HuH-7 (cell line): ENCODE data around the gene FNDC3B.

ENCODE experiments used
- DNase-seq: peaks from one replicate; pipeline ENCODE4 v3.0.0; 2011; ENCODE audit warnings: low spot score

The FNDC3B gene

DNA sequence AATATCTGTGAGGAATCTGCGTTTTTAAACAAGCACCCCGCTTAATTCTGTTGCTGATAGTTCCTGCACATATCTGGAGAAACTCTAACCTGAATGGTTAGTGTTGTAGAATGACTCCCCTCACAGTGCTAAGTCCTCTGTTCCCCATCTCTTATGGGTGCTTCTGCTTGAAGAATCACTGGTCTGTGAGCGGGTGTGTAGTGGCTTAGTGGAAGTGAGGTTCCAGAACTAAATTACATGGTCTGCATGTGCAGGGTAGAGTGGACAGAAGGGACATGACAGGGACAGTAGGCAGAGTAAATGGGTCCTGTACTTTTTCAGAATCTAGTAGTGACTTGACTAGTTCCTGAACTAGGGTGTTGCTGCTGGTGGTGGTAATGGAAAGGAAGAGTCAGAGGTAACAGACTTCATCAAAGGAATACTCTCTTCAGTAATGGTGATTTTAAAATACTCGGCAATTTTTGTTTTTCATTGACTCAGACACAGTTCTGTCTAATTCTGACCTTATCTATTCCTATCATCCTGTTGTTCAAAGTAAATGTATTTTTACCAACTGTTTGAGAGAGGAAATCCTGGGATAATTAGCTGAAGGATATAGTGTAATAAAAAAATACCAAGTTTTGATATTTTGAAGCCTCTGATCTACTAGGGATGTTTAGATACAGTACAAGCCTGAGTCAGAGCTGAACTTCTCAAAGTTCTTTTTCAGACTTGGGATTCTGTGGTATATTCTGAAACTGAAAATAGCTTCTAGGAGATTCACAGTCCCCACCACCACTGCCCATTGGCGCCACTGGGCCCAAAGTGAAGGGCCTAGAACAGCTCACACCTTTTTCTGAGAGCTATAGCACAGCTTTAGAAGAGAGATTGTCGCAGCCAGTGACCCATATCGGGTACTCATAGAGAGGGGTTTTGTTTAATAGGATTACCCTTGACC is 55.5 kb downstream of the FNDC3B start:
- DNase-seq = no peak

DNA sequence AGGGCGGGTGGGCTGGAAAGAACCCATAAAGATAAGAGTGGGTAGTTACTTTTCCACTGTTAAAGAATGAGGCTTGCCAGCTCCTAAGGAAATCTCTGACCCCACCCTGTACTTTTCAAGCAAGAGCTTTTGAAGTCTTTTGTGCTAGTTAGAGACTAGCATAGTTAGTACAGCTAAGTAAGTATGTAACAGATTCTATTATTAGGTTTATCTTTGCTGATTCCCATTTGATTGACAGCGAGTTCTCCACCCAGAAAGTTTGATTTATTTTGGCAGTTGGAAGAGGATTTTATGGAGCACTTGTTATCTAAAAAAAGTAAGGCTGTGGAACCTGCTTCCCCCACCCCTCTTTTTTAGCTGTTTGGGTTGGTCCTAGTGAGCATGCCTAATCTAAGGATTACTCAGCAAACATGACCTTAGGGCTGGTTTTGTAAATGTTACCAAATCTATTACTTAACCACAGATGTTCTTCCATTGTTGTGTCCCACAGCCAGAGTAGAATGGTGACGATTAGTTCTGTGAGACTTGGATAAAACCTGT is 57.6 kb downstream of the FNDC3B start:
- peak; percentile 46 for DNase-seq

DNA sequence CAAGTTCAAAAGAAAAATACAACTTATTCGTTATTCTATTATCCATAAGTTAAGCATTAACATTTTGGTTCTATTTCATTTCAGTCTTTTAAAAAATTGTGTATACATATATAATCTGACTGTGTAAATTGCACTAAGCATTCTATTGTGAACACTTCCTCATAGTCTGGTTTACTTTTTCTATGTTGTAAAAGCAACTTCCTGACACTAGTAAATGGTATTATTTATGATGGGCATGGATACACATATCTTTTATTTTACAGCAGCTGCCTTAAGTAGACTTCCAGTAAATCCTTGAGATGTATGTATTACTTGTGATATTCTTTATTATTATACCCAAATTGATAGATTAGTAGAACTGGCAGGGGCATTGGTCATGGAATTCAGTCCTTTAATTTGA is 58.2 kb downstream of the FNDC3B start:
- no peak for DNase-seq

DNA sequence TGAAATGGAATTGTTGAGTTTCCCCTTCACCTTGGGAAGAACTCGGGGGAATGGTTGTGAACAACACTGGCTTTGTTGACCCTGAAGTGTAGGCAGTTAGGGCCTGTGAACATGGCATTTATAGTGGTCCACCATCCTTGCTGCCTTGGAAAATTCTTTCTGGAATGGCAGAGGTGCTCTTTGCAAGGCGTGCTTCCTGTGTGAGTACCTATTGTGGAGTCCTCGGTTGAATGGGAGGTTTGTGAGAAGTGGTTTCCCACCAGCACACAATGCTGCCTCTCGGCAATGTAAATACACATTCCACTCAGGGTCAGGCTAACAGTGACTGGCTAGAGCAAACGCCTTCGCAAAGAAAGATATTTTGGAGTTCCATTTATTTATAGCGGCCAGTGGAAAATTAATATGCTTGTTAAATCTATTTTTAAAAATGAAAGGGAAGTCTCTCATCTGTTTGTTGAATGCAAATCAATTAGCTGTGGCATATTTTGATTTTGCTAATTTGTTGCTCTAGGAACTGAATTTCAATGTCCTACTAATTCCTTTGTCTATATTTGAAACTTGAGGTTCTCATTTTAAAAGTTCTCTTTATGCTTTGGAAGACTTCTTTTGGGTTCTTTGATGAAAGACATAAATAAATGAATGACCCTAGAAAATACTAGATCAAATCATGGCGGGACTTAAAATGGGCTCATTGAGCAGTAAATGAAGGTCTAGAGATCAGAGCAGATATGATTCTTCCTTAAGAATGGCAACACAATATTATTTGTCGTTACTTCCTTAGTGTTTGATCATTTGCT is 59.5 kb downstream of the FNDC3B start:
- DNase-seq = no peak

DNA sequence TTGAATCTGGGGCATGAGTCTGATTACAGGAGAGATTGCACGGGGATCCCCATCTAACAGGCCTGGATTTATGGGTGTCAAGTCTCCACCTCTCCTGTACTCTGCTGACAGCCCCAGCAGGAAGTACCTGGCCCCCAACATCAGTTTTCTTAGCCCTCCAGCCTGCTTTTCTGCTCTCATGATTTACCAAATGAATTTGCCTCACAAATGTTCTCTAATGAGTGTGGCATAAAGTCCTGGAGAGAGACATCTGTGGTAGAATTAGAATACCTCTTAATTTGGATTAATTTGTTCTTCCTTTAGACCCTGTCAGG is 60.1 kb downstream of the FNDC3B start:
- DNase-seq = no peak

DNA sequence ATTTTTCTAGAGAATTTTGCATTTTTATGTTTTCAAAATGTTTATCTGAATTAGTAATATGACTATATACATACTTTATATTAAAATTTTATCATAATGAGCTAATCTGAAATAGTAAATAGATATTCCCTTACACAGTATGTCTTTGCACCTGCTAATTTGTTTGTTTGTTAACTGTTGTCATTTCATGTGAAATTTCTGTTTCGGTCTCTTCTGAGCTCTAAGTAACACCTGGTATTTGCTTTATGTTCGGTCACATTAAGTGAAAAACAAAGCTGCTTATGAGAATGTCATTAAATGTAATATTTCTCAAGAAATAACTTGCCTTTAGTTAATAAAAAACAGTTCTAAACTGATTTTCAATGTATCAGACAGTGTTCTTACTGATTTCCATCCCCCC is 61.1 kb downstream of the FNDC3B start:
- no peak for DNase-seq

DNA sequence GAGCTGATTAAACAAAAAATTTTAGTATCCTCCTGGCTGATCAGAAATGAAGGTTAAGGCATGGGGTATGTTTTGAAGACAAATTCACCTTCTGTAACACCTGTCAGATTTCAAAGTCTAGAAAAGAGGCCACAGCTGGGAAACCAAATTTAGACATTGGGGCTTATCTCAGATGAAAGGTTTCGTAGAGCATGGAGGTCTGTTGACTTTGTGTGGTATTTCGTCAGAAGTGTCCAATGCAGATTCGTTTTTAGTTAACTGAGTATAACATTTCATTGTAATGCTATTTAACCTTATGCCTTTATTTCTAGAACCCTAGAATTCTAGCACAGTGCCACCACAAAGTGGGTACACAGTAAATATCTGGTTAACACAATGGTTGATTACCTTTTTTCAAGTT is 61.7 kb downstream of the FNDC3B start:
- DNase-seq = no peak

DNA sequence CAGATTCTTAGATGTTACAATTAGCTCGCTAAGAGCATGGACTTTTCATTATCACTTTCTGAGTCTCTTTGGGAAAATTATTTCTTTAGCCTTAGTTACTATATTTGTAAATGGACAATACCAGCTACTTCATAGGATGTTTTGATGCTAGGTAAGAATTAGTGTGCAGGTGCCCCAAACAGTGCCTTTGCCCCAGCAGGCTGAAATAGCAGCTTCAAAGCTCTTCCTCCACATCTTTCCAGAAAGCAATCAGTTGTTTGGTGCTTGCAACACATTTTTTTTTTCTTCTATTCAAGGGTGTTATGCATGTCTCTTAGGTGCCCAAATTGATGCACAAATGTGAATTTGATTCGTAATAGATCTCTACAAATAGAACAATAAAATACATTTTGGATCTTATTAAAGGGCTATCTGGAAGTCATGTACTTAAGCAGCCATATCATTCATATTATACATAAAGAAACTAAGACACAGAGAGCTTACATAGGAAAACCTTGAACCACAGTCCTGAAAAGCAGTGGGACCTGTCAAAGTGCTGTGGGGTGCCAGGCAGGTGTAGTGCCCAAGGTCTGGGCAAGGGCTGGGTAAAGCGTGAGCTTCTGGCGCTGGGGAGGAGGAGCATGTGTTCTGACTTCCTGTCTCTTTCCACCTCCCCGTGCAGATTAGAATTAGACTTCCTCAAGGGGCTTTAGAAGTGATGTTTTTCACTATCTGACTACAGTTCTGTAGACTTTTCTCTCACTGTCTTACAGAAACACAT is 62.9 kb downstream of the FNDC3B start:
- no peak for DNase-seq

DNA sequence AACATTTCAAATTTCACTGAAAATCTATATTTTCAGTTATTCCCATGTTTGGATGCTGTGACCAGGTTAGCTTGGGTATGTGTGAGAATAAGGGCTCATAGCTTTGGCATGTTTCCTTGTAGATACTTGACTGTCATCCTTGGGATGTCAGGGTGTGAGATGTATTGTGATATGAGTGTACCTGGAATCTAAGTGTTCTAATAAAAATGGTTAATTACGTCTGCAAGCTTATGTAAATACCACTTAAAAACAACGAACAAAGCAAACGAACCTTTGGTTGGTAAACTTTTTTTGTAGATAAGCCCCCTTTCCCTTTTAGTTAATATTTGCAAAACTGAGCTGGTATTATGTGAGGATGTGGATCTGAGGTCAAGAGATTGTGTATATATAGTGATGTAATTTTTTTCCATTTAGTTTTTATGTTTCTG is 63.5 kb downstream of the FNDC3B start:
- DNase-seq = no peak

DNA sequence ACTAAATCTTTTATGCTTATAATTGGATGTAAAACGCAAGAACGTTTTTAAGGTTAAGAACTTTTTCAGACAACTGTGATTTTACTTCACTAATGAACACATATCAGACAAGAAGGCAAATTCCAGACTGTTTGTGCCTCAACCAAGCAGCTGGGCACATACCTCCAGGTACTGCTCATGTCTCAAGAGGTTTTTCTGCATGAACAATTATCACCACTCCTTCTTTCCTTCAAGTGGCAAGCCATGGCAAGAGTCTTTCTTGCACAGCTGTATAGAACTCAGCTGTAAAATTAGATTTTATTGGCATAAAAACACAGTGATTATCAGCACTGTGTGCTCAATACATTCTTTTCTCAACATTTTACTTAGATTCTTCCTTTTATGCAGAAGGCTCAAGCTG is 64.3 kb downstream of the FNDC3B start:
- no peak for DNase-seq

DNA sequence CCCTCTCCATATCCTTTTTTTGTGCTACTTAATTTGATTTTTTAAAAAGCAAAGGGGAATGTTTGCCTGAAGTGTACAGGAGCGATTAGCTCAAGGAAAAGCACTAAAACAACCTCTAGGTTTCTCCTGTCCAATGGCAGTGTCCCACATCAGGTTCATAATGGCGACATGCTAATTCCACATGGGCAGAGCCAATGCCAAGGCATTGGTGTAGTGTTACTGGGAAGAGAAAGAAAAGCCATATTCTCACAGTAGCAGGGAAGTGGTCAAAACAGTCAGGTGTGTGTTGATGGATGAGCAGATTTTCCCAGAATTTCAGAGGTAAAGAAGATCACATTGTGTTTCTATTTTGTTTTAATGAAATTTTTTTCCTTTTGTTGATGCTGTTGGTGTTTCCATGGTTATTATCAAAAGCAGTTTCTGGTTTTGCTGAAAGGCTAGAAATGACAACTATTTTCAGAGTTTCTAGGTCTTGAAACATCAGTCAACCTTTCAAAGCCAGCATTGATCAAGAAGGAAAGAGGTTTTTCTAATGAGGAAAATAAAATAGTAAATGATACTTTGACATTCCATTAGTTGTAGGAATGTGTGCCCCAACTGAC is 65.2 kb downstream of the FNDC3B start:
- DNase-seq = no peak

DNA sequence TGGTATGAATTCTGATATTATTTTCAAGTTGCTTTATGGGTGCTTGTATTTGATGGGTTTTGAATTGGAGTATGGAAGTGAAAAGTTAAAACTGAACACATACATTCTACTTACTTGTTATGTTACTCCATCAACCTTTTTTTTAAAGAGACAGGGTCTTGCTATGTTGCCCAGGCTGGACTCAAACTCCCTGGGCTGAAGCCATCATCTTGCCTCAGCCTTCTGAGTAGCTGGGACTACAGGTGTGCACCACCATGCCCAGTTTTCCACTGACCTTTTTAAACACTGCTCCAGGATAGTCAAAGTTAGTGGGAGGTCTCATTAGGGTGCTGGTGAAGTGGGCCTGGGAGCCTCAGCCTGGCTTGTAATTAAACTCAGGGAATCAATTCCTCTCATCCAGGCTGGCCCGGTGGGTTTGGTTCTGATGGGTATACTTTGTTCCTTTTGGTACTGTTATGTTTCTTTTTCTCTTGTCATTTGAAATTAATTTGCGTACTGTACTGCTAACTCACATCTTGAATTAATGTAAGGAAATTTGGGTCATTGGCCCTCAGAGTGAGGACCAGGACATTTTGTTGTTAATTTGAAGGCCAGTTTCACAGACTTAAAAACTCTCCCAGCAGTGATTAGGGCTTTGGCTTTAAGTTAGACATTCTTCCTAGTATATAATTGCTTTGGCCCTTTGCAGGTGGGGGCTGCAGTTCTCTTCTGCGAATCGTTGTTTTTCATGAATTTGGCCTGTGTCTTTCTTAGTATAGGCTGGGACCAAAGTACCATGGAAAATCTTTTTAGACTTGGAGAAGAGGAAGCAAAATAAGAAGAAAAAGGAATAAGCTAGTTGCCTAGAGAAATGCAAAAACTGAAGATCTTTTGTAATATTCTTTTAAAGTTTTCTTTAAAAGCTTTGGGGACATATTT is 66.9 kb downstream of the FNDC3B start:
- no peak for DNase-seq

DNA sequence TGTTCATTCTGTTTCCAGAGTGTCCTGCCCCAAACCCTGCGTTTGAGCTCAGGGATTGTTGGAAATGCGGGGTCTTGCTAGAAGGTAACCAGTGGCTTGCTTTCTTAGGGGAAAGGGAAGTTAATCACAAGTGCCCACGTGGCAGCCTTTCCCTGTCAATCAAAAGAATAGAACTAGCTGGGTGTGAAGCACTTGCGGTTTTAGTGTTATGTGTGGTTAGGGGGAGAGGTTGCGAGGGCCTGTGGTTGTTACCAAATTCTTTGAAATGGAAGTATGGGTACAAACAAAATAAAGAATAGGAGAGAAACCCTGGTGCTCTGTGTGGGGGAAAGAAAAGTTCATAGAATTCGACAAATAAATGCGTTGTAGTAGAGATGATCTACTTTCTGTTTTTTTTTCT is 67.6 kb downstream of the FNDC3B start:
- DNase-seq = no peak

DNA sequence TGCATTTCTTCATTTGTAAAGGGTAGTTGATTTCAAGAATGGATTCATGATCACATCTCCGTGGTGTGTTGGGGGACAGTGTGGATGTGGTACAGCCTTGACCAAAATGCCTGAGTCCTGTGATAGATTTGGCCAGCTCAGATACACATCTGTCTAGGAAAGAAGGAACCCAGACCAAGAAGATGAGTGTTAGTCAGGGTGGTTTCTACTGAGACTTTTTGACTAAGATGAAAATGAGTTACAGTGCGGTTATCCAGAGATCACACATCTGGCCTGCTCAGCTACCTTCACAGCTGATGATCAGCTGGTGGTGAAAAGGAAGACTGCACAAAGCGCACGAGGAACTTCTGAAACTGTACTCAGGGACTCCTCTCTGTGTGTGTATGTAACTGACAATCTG is 68.0 kb downstream of the FNDC3B start:
- DNase-seq = no peak

DNA sequence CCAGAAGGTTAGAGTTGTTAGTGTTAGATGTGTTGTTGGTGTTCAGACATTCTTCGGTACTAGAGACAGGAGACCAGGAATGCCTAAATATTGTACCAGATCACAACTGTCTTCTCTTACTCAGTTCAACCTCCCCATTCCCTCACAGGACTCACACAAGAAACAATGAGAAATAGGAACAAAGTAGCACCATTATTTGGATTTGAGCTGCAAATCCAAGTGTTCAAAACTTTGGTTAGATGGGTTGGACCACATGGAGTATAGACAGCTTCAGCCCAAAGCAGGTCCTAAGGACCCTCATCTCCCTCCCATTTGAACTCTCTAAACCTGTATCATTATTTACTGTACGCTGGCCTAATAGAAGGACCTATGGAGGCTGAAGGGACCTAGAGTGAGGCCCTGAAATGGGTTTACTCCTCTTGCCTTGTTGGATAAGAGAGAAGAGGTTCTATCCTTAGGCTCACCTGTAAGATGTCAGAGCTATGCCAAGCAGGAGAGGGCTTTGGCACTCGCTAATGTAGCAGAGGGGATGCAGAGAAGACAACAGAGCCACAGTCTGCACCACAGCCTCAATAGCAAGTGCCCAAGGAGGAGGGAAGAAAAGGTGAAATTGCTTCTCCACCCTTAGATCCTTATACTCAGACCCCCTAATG is 70.9 kb downstream of the FNDC3B start:
- DNase-seq = no peak

DNA sequence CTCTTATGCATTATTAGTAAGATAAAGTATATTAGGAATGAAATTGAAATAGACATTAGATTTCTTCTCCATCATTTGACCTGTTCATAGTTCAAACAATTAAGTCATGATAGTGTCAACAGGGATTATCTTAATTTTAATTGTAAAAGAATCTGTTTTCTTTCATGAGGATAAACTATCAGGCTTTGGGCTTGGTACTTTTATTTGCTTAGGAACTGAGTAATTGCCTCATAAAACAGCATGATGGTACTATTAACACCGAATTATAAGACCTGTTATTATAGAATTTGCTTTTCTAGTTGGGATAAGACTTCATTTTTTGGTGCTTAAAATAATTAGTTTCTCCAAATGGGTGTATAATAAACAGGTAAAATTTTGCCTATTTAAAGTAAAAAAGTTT is 71.8 kb downstream of the FNDC3B start:
- no peak for DNase-seq

DNA sequence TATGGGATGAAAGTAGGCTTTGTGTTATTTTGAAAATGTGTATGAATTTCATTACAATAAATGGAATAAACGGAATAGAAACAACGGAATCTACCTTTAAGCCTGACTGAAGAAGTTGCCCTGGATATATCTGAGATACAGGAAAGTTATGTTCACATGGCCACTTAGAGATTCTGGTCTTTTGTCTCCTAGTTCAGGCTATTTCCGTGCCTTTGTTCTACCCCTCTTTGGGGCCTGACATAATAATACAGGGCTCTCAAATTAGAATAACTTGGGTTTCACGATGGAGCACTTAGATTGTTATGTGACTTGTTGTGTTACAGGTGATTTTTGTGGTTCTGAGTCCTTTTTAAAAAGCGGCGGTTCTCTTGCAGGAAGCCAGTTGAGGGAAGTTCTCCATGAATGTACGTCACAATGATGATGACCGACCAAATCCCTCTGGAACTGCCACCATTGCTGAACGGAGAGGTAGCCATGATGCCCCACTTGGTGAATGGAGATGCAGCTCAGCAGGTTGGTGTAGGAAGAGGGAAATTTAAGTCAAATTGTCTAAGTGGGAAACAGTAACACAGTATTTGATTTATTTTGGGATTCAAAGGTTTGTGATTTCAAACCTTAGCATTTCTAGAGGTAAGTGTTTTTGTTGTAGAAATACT is 72.8 kb downstream of the FNDC3B start:
- DNase-seq = no peak

DNA sequence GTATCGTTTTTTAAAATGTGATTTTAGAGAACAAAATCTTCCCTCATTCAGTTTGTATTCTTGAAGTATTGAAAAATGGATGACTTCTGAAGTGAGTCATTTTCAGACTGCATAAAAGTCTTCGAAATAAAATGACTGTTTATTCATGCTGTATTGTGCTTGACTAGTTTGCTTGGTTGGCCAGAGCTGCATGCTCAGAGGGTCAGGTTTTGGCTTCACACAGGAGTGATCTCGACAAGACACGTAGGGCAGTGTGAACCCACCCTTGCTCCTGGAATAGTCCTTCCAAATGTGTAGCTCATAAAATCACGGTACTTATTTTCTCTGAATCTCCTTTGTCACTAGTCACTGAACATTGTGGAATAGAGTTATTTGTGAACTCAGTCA is 73.3 kb downstream of the FNDC3B start:
- no peak for DNase-seq

DNA sequence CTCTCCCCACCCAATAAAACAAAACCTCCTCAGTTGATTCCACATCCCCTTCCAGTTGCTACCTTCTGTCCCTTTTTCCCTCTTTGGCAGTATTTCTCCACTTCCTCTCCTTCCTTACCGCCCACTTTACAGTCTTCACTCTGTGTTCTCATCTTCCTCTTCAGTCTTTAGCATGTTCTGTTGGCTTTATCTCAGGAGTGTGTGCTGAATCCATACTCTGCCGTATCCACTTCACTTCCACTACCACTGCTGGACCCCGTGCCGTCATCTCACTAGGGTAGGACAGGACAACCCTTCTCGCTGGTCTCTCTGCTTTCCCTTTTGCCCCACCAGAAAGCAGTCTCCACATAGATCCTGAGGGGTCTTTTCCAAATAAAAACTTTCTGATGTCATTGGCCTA is 74.3 kb downstream of the FNDC3B start:
- DNase-seq = no peak

DNA sequence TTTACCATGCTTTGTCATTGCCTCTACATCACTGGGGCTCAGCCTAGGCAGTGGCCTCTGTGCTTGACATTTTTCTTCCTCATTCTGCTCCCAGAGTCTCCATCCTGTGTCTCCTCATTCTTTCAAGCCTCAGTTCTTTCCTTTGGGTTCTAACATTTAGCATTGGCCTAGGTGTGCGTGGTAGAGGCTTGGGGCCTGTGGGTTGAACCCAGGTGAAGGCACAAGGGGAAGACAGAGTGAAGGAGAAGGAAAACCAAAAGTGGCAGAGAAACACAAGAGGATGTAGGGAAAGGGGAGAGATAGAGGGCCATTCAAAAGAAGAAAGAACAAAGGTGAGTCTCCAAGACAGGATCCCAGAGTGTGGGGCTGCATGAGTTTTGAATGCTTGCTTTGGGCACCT is 75.7 kb downstream of the FNDC3B start:
- no peak for DNase-seq
